Mesenchymal stem cell (in vitro differentiated cells and primary cell): ENCODE measurements around the gene ZNF841.

Experiments used
- DNase-seq: peaks from one replicate; pipeline ENCODE4 v3.0.0-alpha.2; 2013
- H2AFZ ChIP-seq: one replicate; pipeline ENCODE4 v1.6.1; 2013; ENCODE audit warnings: low read depth, mild to moderate bottlenecking, control low read depth, inconsistent platforms, low read length, moderate library complexity
- H2AK5ac ChIP-seq: 2 replicates; pipeline ENCODE4 v1.6.1; 2013; ENCODE audit warnings: low read length, moderate library complexity, mild to moderate bottlenecking, inconsistent platforms; ENCODE audit not compliant: severe bottlenecking
- H2BK120ac ChIP-seq: one replicate; pipeline ENCODE4 v1.6.1; 2013; ENCODE audit warnings: low read depth, mild to moderate bottlenecking, inconsistent platforms, low read length, moderate library complexity
- H2BK12ac ChIP-seq, 2 experiments: one replicate each; pipeline ENCODE4 v1.6.1; 2013; ENCODE audit warnings: inconsistent platforms in 2 of 2, low read length in 2 of 2, mild to moderate bottlenecking in 2 of 2, moderate library complexity in 2 of 2, control low read depth in 1 of 2
- H2BK15ac ChIP-seq: one replicate; pipeline ENCODE4 v1.6.1; 2013; ENCODE audit warnings: mild to moderate bottlenecking, low read depth, inconsistent platforms; ENCODE audit not compliant: poor library complexity, severe bottlenecking
- H2BK5ac ChIP-seq: 2 replicates; pipeline ENCODE4 v1.6.1; 2013; ENCODE audit warnings: low read depth, mild to moderate bottlenecking, low read length, control low read depth, inconsistent platforms; ENCODE audit not compliant: poor library complexity, severe bottlenecking
- H3K14ac ChIP-seq, 2 experiments: one replicate each; pipeline ENCODE4 v1.6.1; 2013; ENCODE audit warnings: inconsistent platforms in 2 of 2, low read length in 2 of 2, control low read depth in 1 of 2, mild to moderate bottlenecking in 1 of 2, moderate library complexity in 1 of 2
- H3K18ac ChIP-seq, 2 experiments: one replicate each; pipeline ENCODE4 v1.6.1; 2013; ENCODE audit warnings: inconsistent platforms in 2 of 2, low read length in 2 of 2, control low read depth in 1 of 2, low read depth in 1 of 2, mild to moderate bottlenecking in 1 of 2
- H3K23ac ChIP-seq, 2 experiments: one replicate each; pipeline ENCODE4 v1.6.1; 2013; ENCODE audit warnings: inconsistent platforms in 2 of 2, low read length in 2 of 2, mild to moderate bottlenecking in 2 of 2, moderate library complexity in 2 of 2, control low read depth in 1 of 2
- H3K27ac ChIP-seq: 2 replicates; pipeline ENCODE4 v1.5.1; 2013; ENCODE audit warnings: mild to moderate bottlenecking, moderate library complexity, low read length, control low read depth, inconsistent platforms; ENCODE audit not compliant: poor library complexity, severe bottlenecking
- H3K27me3 ChIP-seq, 2 experiments: 2 replicates each; pipeline versions ENCODE4 v1.6.1 to v1.7.0; 2013; ENCODE audit warnings: low read length in 2 of 2, mild to moderate bottlenecking in 2 of 2, moderate library complexity in 2 of 2, control low read depth in 1 of 2, inconsistent platforms in 1 of 2; ENCODE audit not compliant: control insufficient read depth in 1 of 2, insufficient read depth in 1 of 2
- H3K36me3 ChIP-seq, 2 experiments: 2 replicates each; pipeline versions ENCODE4 v1.6.1 to v1.7.0; 2013; ENCODE audit warnings: low read length in 2 of 2, control low read depth in 1 of 2, inconsistent platforms in 1 of 2, low read depth in 1 of 2, mild to moderate bottlenecking in 1 of 2; ENCODE audit not compliant: insufficient read depth in 2 of 2, control insufficient read depth in 1 of 2
- H3K4ac ChIP-seq, 2 experiments: one replicate each; pipeline ENCODE4 v1.6.1; 2013; ENCODE audit warnings: inconsistent platforms in 2 of 2, low read length in 2 of 2, mild to moderate bottlenecking in 2 of 2, moderate library complexity in 2 of 2, control low read depth in 1 of 2, low read depth in 1 of 2
- H3K4me1 ChIP-seq: 2 replicates; pipeline ENCODE4 v1.6.1; 2013; ENCODE audit warnings: low read depth, low read length, control low read depth; ENCODE audit not compliant: control insufficient read depth, insufficient read depth
- H3K4me2 ChIP-seq: 2 replicates; pipeline ENCODE4 v1.6.1; 2013; ENCODE audit warnings: low read length, mild to moderate bottlenecking, inconsistent platforms; ENCODE audit not compliant: poor library complexity, severe bottlenecking
- H3K4me3 ChIP-seq, 2 experiments: 2 replicates each; pipeline versions ENCODE4 v1.5.1 to v1.7.0; 2013; ENCODE audit warnings: low read length in 2 of 2, mild to moderate bottlenecking in 2 of 2, control low read depth in 1 of 2, low read depth in 1 of 2; ENCODE audit not compliant: insufficient read depth in 1 of 2
- H3K79me1 ChIP-seq: replicated peaks from 2 replicates; pipeline ENCODE4 v1.6.1; 2013; ENCODE audit warnings: mild to moderate bottlenecking, control low read depth, low read length, inconsistent platforms; ENCODE audit not compliant: poor library complexity, severe bottlenecking
- H3K9ac ChIP-seq: 2 replicates; pipeline ENCODE4 v1.7.0; 2013; ENCODE audit warnings: mild to moderate bottlenecking, low read length, moderate library complexity
- H3K9me3 ChIP-seq: 2 replicates; pipeline ENCODE4 v1.7.0; 2013; ENCODE audit warnings: mild to moderate bottlenecking, low read length; ENCODE audit not compliant: control insufficient read depth
- H4K8ac ChIP-seq: one replicate; pipeline ENCODE4 v1.6.1; 2013; ENCODE audit warnings: inconsistent platforms, mild to moderate bottlenecking, low read length, moderate library complexity
- H4K91ac ChIP-seq: one replicate; pipeline ENCODE4 v1.6.1; 2013; ENCODE audit warnings: mild to moderate bottlenecking, low read length, inconsistent platforms
- WGBS: methylation state at CpG from one replicate; pipeline ENCODE4 v1.1.7; 2013; ENCODE audit warnings: mixed read lengths; 5-methylcytosine and 5-hydroxymethylcytosine counted together

The ZNF841 gene

DNA sequence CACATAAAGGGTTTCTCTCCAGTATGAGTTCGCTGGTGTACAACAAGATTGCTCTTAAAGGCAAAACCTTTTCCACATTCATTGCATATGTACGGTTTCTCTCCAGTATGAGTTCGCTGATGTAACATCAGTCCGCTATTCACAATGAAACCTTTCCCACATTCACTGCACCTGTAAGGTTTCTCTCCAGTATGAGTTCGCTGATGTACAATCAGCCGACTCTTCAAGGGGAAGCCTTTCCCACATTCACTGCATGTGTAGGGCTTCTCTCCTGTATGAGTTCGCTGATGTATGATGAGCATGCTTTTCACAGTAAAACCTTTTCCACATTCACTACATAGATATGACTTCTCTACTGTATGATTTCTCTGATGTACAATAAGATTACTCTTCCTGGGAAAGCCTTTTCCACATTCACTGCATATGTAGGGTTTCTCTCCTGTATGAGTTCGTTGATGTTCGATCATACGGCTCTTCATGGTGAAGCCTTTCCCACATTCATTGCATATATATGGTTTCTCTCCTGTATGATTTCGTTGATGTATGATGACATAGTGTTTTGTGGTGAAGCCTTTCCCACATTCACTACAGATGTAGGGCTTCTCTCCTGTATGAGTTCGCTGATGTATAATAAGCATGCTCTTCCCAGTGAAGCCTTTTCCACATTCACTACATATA is 61.4 kb downstream of the ZNF841 start:
- no peak overlapping the region for H2BK12ac ChIP-seq
- H3K14ac ChIP-seq = no peak overlapping the region
- no peak overlapping the region for H3K18ac ChIP-seq
- H3K9me3 ChIP-seq = peaks cover 88% of the 10 kb centered on the region
- no peak overlapping the region for H4K91ac ChIP-seq
- H4K8ac ChIP-seq = no peak overlapping the region
- WGBS = 98% methylated on average over 10 of the region's 12 CpGs
- no peak overlapping the region for H2AK5ac ChIP-seq
- DNase-seq = peak; percentile 25
- no peak overlapping the region for H3K27ac ChIP-seq
- H3K4me3 ChIP-seq = peak overlapping the region in 1 of 2 experiments; percentile 55
- H3K23ac ChIP-seq = no peak overlapping the region
- H2BK15ac ChIP-seq = no peak overlapping the region
- H3K4ac ChIP-seq = no peak overlapping the region
- no peak overlapping the region for H2AFZ ChIP-seq
- H3K9ac ChIP-seq = no peak overlapping the region
- H3K36me3 ChIP-seq = peaks cover 29 to 72% of the 10 kb centered on the region in 2 experiments
- no peaks in the 10 kb centered on the region for H3K27me3 ChIP-seq
- H3K79me1 ChIP-seq = peaks cover 5% of the 10 kb centered on the region
- H3K4me2 ChIP-seq = no peak overlapping the region
- H2BK5ac ChIP-seq = no peak overlapping the region
- H3K4me1 ChIP-seq = no peaks in the 10 kb centered on the region
- no peak overlapping the region for H2BK120ac ChIP-seq

DNA sequence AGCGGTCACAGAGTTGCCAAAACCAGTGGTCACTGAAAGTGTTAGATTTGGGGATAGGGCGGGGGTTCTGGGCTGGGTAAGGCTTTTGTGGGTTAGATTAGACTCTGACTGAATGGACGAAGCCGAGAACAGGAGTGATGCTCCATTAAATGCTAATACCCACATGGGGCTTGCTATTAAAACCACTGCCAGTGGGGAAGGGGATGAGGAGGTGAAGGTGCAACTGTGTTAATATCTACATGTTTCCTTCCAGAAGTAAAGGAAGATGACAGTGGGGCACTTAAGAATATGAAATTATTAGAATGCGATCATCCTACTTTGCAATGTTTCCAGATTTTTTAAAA is 66.8 kb downstream of the ZNF841 start:
- Histone ChIP-seq H3K4ac (no peak overlapping the region), H3K27me3 (no peaks in the 10 kb centered on the region), H3K4me3 (peak overlapping the region; percentile 89 to 93), H4K8ac (peak overlapping the region; percentile 35), H3K23ac (no peak overlapping the region), H2BK12ac (no peak overlapping the region), H3K4me2 (peak overlapping the region; percentile 90), H2AFZ (peak overlapping the region; percentile 6), H4K91ac (no peak overlapping the region), H3K9me3 (peaks cover 50% of the 10 kb centered on the region), H2BK120ac (no peak overlapping the region), H2BK15ac (no peak overlapping the region), H2AK5ac (no peak overlapping the region), H3K4me1 (no peaks in the 10 kb centered on the region), H3K14ac (no peak overlapping the region), H3K79me1 (peaks cover 18% of the 10 kb centered on the region), H2BK5ac (peak overlapping the region; percentile 6), H3K9ac (peak overlapping the region; percentile 98), H3K18ac (peak overlapping the region; percentile 22 to 97), H3K36me3 (peaks cover 20 to 42% of the 10 kb centered on the region in 2 experiments), H3K27ac (peak overlapping the region; percentile 75)
- no peak for DNase-seq
- 10% methylated on average over 4 of the region's 5 CpGs for WGBS

DNA sequence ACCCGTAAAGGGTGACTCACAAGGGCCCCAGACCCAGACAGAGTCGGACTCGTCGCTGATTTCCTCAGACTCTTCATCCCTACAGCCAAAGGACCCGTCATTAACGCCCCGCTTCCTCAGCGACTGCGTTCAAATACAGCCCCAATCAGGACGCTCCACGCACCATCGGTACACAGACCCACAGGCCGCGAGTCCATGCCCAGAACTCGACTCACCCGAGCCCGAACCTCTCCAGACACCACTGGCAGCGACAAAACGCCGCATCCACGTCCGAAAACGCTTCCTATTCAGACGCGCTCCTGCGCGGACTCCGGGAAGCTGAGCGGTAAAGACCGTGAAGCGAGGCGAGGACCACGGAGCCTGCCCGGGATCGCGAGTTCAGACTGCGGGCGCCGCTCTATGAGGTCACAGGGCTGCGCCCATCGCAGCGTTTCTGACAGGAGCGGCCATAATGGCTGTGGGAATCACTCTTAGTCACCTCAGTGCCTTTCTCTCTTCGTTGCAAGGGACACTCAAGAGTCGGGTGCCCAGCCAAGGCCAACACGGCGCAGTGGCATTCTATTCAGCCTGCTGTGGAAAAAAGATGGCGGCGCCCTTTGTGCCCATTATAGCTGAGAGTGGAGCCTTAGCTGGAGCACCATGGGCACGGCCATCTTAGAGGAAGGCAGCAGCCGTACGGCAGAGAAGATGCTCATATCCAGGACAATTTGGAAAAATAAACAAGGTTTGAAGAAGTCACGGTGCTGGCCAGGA is 67.4 kb downstream of the ZNF841 start, which contains the start of gene ZNF614:
ZNF614 (minus strand) TSS at position 353 of the 753 bp plus-strand sequence. CDS start 2,634 bp downstream, outside the sequence.
- Histone ChIP-seq H3K4me2 (peak within 1 kb of the TSS; percentile 90), H3K23ac (no peak within 1 kb of the TSS), H3K4ac (peak within 1 kb of the TSS; percentile 69 to 80), H3K27me3 (no peaks in the 10 kb centered on the region), H2BK15ac (peak within 1 kb of the TSS; percentile 4), H3K18ac (peak within 1 kb of the TSS; percentile 90 to 97), H4K8ac (peak within 1 kb of the TSS; percentile 100), H3K4me1 (no peaks in the 10 kb centered on the region), H3K9me3 (peaks cover 49% of the 10 kb centered on the region), H2BK5ac (peak within 1 kb of the TSS; percentile 6), H2BK12ac (no peak within 1 kb of the TSS), H2AFZ (peak within 1 kb of the TSS; percentile 59), H3K4me3 (peak within 1 kb of the TSS; percentile 89 to 93), H3K9ac (peak within 1 kb of the TSS; percentile 98), H3K79me1 (peaks cover 22% of the 10 kb centered on the region), H3K14ac (peak within 1 kb of the TSS; percentile 1 to 76), H2AK5ac (no peak within 1 kb of the TSS), H2BK120ac (no peak within 1 kb of the TSS), H3K27ac (peak within 1 kb of the TSS; percentile 75), H4K91ac (peak within 1 kb of the TSS; percentile 85), H3K36me3 (peaks cover 22 to 42% of the 10 kb centered on the region in 2 experiments)
- WGBS = under 1% methylated on average over 53 of the region's 53 CpGs
- peak; percentile 92 for DNase-seq
